Activated naive CD8-positive, alpha-beta T cell treated with anti-CD3 and anti-CD28 coated beads, Interleukin-2, amount 50 U/mL, for 24 hours (primary cell): ENCODE results near the gene DPEP2.
A peak's percentile ranks its signal among the peaks of the same experiment; 100 is the strongest.
"Not testable (repeated sequence)": the region's sequence is repeated elsewhere in the genome, so short reads cannot be mapped to it uniquely, and the experiment has no call there.

ENCODE experiments used
- ATAC-seq: fragments of 150-1000 bp; cut with Tn5 transposase; one replicate; pipeline ENCODE4 v1.10.0; 2021
- DNase-seq: peaks from one replicate; pipeline ENCODE4 v3.0.0; 2021
- H3K27ac Mint-ChIP-seq: one replicate; pipeline ENCODE4 v1.8.0; 2021; ENCODE audit warnings: mild to moderate bottlenecking, mixed read lengths
- H3K27me3 Mint-ChIP-seq: one replicate; pipeline ENCODE4 v1.8.0; 2021; ENCODE audit warnings: mixed read lengths
- H3K36me3 Mint-ChIP-seq: one replicate; pipeline ENCODE4 v1.8.0; 2021; ENCODE audit warnings: low read depth, mixed read lengths
- H3K4me1 Mint-ChIP-seq: one replicate; pipeline ENCODE4 v1.8.0; 2021; ENCODE audit warnings: mixed read lengths
- H3K4me3 Mint-ChIP-seq: one replicate; pipeline ENCODE4 v1.8.0; 2021; ENCODE audit warnings: mild to moderate bottlenecking, moderate library complexity, mixed read lengths
- H3K9me3 Mint-ChIP-seq: one replicate; pipeline ENCODE4 v1.8.0; 2021; ENCODE audit warnings: mixed read lengths

The DPEP2 gene

DNA sequence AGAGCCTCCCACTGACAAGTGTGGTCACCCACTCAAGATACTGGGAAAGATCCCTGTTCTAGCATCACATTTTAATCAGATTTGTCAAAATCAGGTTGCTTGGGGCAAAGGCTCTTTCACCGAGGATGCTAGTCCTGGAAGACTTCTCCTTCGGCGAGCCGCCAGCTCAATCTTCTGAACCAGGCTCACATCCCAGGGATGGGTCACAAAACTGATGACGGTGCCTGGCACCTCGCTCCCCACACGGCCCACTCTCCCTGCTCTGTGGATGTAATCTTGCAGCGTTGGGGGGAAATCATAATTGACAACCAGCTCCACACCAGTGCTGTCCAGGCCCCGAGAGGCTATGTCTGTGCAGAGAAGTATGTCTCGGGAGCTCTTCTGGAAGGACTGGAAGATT is 22.2 kb upstream of the DPEP2 start:
- peaks cover 33% of the 10 kb centered on the region for H3K36me3 Mint-ChIP-seq
- DNase-seq (no peak), ATAC-seq (no peak)
- H3K4me3 Mint-ChIP-seq = peak overlapping the region; percentile 95
- peaks cover 34% of the 10 kb centered on the region for H3K4me1 Mint-ChIP-seq
- H3K27me3 Mint-ChIP-seq = peaks cover 2% of the 10 kb centered on the region
- H3K9me3 Mint-ChIP-seq = no peaks in the 10 kb centered on the region
- peak overlapping the region; percentile 97 for H3K27ac Mint-ChIP-seq

DNA sequence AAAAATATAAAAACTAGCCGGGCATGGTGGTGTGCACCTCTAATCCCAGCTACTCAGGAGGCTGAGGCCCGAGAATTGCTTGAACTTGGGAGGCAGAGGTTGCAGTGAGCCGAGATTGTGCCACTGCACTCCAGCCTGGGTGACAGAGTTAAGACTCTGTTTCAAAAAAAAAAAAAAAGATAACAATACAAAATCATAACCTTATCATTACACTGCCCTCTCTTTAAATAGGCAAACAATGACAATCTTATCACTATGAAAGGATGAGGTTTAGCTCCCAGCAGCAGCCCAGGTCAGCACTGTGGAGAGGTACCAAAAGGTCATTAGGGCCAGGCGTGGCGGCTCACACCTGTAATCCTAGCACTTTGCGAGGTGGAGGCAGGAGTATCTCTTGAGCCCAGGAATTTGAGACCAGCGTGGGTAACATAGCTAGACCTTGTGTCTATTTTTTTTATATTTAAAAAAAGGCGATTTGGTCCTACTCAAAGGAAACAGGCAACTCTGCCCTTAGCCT is 19.9 kb upstream of the DPEP2 start:
- H3K9me3 Mint-ChIP-seq = no peaks in the 10 kb centered on the region
- H3K27me3 Mint-ChIP-seq = peaks cover 2% of the 10 kb centered on the region
- ATAC-seq (no peak), DNase-seq (no peak)
- no peak overlapping the region for H3K4me3 Mint-ChIP-seq
- H3K4me1 Mint-ChIP-seq = peaks cover 28% of the 10 kb centered on the region
- H3K36me3 Mint-ChIP-seq = peaks cover 19% of the 10 kb centered on the region
- no peak overlapping the region for H3K27ac Mint-ChIP-seq

DNA sequence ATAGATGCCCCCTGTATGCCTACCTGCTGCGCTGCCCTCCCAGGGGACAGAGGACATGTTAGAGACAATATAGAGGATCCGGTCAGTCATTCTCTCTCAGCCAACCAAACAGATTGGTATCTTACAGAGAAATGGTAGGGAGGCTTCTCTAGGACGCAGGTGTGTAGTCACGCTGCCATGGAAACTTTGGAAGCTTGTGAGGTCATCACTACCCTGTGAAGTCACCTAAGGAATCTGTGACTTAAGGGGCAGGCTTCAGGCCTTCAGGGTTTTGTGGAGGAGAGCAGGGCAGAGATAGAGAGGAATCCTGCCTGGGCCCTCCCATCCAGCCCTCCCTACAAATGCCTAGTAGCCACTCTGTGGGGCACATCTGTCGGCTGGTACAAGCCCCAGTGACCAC is 16.4 kb upstream of the DPEP2 start, which contains the start of gene DPEP2NB:
Gene DPEP2NB (minus strand): TSS at position 231 of the 400 bp plus-strand sequence. CDS start 141 bp downstream, at position 90.
- ATAC-seq = no peak
- peaks cover 14% of the 10 kb centered on the region for H3K4me1 Mint-ChIP-seq
- H3K27me3 Mint-ChIP-seq = no peaks in the 10 kb centered on the region
- DNase-seq = no peak
- no peak within 1 kb of the TSS for H3K4me3 Mint-ChIP-seq
- H3K36me3 Mint-ChIP-seq = peaks cover 2% of the 10 kb centered on the region
- no peak within 1 kb of the TSS for H3K27ac Mint-ChIP-seq
- no peaks in the 10 kb centered on the region for H3K9me3 Mint-ChIP-seq

DNA sequence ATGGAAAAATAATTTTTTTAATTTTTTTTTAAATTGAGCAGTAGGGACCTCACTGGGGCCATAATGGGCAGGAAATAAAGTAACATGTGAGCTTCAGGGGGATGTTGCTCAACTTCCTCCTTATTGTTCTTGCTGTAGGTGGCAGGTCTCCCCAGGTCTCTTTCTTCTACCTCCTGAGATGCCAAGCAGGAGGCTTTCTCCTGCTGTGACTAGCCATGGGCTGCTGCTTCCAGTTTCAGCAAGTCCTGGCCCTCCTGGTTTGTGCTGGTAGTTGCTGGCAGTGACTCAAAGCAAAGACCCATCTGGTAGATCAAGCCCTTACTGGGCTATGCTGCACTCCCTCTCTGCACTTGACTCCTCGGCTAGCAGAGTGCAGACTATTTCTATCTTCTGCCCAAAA is 14.2 kb upstream of the DPEP2 start:
- peaks cover 14% of the 10 kb centered on the region for H3K4me1 Mint-ChIP-seq
- no peaks in the 10 kb centered on the region for H3K36me3 Mint-ChIP-seq
- ATAC-seq (no peak), DNase-seq (no peak)
- H3K27me3 Mint-ChIP-seq = no peaks in the 10 kb centered on the region
- H3K27ac Mint-ChIP-seq = no peak overlapping the region
- no peaks in the 10 kb centered on the region for H3K9me3 Mint-ChIP-seq
- H3K4me3 Mint-ChIP-seq = no peak overlapping the region

DNA sequence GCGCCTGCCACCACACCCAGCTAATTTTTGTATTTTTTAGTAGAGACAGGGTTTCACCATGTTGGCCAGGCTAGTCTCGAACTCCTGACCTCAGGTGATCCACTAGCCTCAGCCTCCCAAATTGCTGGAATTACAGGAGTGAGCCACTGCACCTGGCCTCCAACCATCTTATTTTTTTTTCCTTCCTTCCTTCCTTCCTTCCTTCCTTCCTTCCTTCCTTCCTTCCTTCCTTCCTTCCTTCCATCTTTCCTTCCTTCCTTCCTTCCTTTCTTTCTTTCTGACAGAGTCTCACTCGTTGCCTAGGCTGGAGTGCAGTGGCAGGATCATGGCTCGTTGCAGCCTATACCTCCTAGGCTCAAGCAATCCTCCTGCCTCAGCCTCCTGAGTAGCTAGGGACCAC is 10.6 kb upstream of the DPEP2 start:
- H3K4me1 Mint-ChIP-seq = peaks cover 30% of the 10 kb centered on the region
- not testable (repeated sequence) for H3K27ac Mint-ChIP-seq, H3K9me3 Mint-ChIP-seq, H3K4me3 Mint-ChIP-seq, ATAC-seq, H3K36me3 Mint-ChIP-seq, H3K27me3 Mint-ChIP-seq, DNase-seq

DNA sequence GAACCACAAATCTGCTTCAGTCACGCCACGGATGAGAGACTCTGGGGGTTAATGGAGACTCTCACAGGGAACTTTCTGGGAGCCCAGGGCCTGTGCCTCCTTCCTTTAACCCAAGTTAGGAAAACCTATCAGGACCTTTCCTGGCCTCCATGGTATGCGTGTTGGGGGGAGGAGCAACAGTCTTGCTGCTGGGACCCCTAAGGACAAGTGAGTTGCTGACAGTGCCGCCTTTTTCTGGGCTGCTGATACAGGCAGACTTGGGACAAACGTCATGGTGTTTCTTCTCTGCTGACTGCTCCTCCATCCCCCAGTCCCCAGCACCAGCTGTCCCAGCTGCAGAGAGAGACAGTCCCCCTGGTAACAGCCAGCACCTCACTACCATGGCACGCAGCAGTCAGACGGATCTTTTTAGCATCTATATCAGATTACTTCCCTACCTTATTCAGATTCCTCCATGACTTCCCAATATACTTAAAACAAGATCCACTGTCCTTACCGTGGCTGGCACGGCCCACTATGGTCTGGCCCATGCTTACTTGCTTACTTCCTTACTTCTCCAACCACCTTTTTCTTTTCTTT is 10.0 kb upstream of the DPEP2 start:
- Mint-ChIP-seq H3K9me3 (no peaks in the 10 kb centered on the region), H3K4me3 (no peak overlapping the region), H3K27ac (no peak overlapping the region), H3K27me3 (no peaks in the 10 kb centered on the region), H3K36me3 (no peaks in the 10 kb centered on the region), H3K4me1 (peaks cover 28% of the 10 kb centered on the region)
- ATAC-seq = no peak
- DNase-seq = no peak

DNA sequence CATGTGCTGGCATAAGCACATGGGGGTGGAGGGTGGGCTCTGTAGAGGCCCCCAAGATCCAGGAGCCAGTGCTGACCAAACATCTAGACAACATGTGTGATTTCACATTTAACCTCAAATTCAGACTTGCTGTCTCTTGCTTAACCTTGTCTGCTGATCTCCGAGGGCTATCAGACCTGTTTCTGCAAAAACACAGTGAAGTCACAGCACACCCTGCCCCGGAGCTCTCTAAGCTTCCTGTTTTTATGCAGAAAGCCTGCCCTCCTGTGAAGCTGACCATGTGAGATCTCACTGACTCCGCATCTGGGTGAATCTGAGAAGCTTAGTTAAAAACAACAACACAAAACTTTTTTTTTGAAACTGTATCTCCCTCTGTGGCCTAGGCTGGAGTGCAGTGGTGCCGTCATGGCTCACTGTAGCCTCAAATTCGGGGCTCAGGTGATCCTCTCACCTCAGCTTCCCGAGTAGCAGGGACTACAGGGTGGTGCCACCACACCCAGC is 6.6 kb upstream of the DPEP2 start:
- no peaks in the 10 kb centered on the region for H3K27me3 Mint-ChIP-seq
- peak overlapping the region; percentile 86 for H3K27ac Mint-ChIP-seq
- H3K9me3 Mint-ChIP-seq = no peaks in the 10 kb centered on the region
- no peaks in the 10 kb centered on the region for H3K36me3 Mint-ChIP-seq
- DNase-seq (no peak), ATAC-seq (peak; percentile 71)
- H3K4me3 Mint-ChIP-seq = peak overlapping the region; percentile 15
- H3K4me1 Mint-ChIP-seq = peaks cover 24% of the 10 kb centered on the region

DNA sequence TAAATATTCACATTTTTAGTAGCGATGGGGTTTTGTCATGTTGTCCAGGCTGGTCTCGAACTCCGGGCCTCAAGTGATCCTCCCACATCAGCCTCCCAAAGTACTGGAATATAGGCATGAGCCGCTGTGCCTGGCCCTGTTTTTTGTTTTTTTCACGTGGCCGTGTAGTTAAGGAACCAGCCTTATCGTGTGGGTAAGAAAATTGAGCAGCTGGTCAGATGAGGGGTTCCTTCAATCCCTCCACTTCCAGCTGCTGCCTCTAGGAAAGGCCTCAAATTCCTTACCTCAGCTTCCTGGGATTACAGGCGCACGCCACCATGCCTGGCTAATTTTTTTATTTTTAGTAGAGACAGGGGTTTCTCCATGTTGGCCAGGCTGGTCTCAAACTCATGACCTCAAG is 5.9 kb upstream of the DPEP2 start:
- DNase-seq = no peak
- no peak overlapping the region for H3K4me3 Mint-ChIP-seq
- ATAC-seq = no peak
- no peaks in the 10 kb centered on the region for H3K9me3 Mint-ChIP-seq
- H3K27me3 Mint-ChIP-seq = no peaks in the 10 kb centered on the region
- peaks cover 30% of the 10 kb centered on the region for H3K4me1 Mint-ChIP-seq
- H3K36me3 Mint-ChIP-seq = no peaks in the 10 kb centered on the region
- peak overlapping the region; percentile 86 for H3K27ac Mint-ChIP-seq

DNA sequence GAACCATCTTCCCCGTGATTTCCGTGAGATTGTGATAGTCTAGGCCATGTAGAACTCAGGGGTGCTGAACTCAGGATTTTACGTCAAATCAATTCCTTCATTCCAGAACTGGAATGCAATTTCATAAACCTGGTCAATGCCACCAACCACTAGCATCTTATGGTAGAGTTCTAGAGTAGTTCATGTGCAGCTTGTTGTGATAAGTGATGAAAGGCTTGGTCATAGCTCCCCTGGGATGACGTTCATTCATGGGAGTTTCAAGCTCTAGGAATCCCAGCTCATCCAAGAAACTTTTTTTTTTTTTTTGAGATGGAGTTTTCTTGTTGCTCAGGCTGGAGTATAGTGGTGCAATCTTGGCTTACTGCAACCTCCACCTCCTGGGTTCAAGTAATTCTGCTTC is 3.7 kb upstream of the DPEP2 start:
- peaks cover 46% of the 10 kb centered on the region for H3K4me1 Mint-ChIP-seq
- H3K27ac Mint-ChIP-seq = no peak overlapping the region
- DNase-seq = no peak
- H3K9me3 Mint-ChIP-seq = no peaks in the 10 kb centered on the region
- H3K36me3 Mint-ChIP-seq = no peaks in the 10 kb centered on the region
- no peak for ATAC-seq
- H3K27me3 Mint-ChIP-seq = no peaks in the 10 kb centered on the region
- H3K4me3 Mint-ChIP-seq = no peak overlapping the region

DNA sequence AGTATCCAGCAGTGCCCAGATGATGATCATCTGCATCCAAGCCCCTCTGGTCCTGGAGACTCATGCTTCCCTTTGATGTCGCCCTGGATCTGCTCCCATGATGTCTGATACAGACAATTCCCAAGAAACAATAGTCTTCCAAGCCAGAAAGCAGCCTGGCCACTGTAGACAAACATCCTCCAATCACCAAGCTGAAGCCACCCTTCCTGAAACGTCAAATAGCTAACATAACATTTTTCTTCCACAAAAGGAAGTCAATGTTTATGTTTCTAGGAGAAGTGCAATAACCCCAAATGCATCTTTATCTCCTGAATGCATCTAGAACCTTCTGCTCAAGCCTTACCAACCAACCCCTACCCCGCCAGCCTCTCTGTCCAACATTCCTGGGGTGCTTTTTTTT is 1.2 kb upstream of the DPEP2 start:
- Mint-ChIP-seq H3K4me1 (peaks cover 52% of the 10 kb centered on the region), H3K4me3 (no peak overlapping the region), H3K27me3 (no peaks in the 10 kb centered on the region), H3K36me3 (no peaks in the 10 kb centered on the region), H3K9me3 (no peaks in the 10 kb centered on the region), H3K27ac (peak overlapping the region; percentile 55)
- ATAC-seq = no peak
- no peak for DNase-seq

DNA sequence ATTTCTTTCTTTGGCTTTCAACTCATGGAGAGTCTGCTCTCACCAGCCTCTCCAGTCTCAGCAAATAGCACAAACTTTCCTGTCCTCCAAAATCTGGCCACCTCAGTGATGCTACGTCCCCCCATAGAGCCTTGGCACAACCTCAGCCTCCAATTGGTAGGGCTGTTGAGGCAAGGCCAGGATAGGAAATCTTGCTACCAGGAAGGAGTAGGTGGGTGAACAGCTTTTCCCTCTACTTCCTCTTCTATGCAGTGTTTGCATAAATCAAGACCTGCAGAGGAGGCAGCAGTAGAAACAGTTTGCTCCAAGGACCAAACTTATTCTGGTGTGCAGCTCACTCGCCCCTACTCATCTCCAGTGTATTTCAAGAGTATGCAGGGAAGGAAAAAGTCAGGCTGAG is 701 bp upstream of the DPEP2 start:
- no peaks in the 10 kb centered on the region for H3K9me3 Mint-ChIP-seq
- no peaks in the 10 kb centered on the region for H3K27me3 Mint-ChIP-seq
- H3K4me3 Mint-ChIP-seq = peak overlapping the region; percentile 71
- ATAC-seq = no peak
- peak overlapping the region; percentile 83 for H3K27ac Mint-ChIP-seq
- H3K4me1 Mint-ChIP-seq = peaks cover 55% of the 10 kb centered on the region
- DNase-seq = no peak
- no peaks in the 10 kb centered on the region for H3K36me3 Mint-ChIP-seq

DNA sequence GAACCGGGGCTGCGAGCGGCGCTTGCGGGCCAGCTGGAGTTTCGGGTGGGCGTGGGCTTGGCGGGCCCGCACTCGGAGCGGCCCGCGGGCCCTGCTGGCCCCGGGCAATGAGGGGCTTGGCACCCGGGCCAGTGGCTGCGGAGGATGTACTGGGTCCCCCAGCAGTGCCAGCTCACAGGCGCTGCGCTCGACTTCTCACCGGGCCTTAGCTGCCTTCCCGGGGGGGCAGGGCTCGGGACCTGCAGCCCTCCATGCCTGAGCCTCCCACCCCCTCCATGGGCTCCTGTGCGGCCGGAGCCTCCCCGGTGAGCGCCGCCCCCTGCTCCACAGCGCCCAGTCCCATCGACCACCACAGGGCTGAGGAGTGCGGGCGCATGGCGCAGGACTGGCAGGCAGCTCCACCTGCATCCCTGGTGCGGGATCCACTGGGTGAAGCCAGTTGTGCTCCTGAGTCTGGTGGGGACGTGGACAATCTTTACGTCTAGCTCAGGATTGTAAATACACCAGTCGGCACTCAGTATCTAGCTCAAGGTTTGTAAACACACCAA is 979 bp downstream of the DPEP2 start:
- not testable (repeated sequence) for H3K36me3 Mint-ChIP-seq, DNase-seq, ATAC-seq, H3K4me3 Mint-ChIP-seq, H3K27me3 Mint-ChIP-seq, H3K9me3 Mint-ChIP-seq
- Mint-ChIP-seq H3K4me1 (peaks cover 63% of the 10 kb centered on the region), H3K27ac (peak overlapping the region; percentile 83)

DNA sequence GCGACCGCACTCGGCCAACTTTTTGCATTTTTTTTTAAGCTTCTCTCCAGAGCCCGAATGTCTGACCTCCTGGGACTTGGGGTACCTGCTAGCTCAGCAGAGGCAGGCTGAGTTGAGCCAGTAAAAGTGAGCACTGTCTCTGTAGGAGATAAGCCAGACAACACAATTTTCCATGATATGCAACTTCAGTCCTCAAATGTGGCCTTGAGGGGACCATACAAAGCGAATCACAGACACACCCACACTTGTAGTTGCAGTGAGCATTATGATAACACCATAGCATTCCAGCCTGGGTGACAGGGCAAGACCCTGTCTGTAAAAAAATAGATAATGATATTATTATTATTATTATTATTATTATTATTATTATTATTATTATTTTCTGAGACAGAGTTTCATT is 2.6 kb downstream of the DPEP2 start:
- Mint-ChIP-seq H3K4me3 (no peak overlapping the region), H3K36me3 (no peaks in the 10 kb centered on the region), H3K9me3 (no peaks in the 10 kb centered on the region), H3K27ac (peak overlapping the region; percentile 29), H3K27me3 (no peaks in the 10 kb centered on the region), H3K4me1 (peaks cover 70% of the 10 kb centered on the region)
- DNase-seq (no peak), ATAC-seq (no peak)

DNA sequence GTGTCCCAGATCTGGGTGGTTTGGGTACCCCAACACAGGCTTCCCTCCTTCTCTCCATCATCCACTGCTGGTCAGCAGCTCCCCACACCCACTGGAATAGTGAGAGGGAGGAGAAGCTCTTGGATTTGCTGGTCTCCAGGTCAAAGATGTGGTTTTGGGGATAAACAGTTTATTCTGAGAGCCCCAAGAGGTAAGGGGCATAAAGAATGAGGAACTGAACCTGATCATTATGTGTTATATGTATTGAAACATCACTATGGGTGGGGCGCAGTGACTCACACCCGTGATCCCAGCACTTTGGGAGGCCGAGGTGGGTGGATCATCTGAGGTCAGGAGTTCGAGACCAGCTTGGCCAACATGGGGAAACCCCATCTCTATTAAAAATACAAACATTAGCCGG is 3.9 kb downstream of the DPEP2 start:
- Mint-ChIP-seq H3K4me1 (peaks cover 64% of the 10 kb centered on the region), H3K27ac (peak overlapping the region; percentile 69), H3K36me3 (no peaks in the 10 kb centered on the region), H3K27me3 (no peaks in the 10 kb centered on the region), H3K4me3 (peak overlapping the region; percentile 46), H3K9me3 (no peaks in the 10 kb centered on the region)
- ATAC-seq = no peak
- peak; percentile 54 for DNase-seq

DNA sequence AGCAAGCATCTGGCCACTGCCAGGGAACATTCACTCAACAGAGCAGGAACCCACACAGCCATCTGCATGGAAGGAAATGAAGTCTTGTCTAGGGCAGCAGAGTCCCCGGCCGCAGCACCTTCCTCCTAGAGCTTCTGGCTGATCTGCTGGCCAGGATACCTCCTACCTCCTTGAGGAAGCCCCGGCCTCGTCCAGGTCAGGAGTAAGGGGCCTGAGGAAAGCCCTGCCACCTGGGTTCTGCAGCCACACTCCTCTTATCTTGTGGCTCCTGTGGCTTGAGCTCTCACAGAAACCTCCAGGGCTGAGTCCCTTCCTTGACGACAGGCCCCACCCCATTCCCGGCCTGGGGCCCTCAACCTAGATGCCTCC is 5.3 kb downstream of the DPEP2 start:
- H3K9me3 Mint-ChIP-seq, H3K36me3 Mint-ChIP-seq, ATAC-seq, H3K27me3 Mint-ChIP-seq, DNase-seq: not testable (repeated sequence)
- peak overlapping the region; percentile 66 for H3K4me3 Mint-ChIP-seq
- H3K27ac Mint-ChIP-seq = peak overlapping the region; percentile 89
- H3K4me1 Mint-ChIP-seq = peaks cover 50% of the 10 kb centered on the region
